CD4-positive, alpha-beta T cell treated with Interleukin-6 at 100 ng/mL for 8 hours (primary cell): Measurements from ENCODE around the gene MAPK1.
A peak's percentile ranks its signal among the peaks of the same experiment; 100 is the strongest.
"Not testable (repeated sequence)": the region's sequence is repeated elsewhere in the genome, so short reads cannot be mapped to it uniquely, and the experiment has no call there.

Experiments
- DNase-seq: peaks from one replicate; pipeline ENCODE4 v3.0.0-alpha.2; 2020; ENCODE audit warnings: mixed read lengths, low spot score

Gene MAPK1

GRCh38 chr22:21790849-21791610, 76.4 kb downstream of the MAPK1 start:
- not testable (repeated sequence) for DNase-seq

- no peak for DNase-seq
These were observed 77.1 kb downstream of the MAPK1 start for GRCh38 chr22:21790359-21790758.

GRCh38 chr22:21787565-21787964, 79.9 kb downstream of the MAPK1 start:
- DNase-seq, result not testable (repeated sequence)

- DNase-seq, result no peak
These were observed 87.2 kb downstream of the MAPK1 start for GRCh38 chr22:21780259-21780658.

GRCh38 chr22:21779444-21779843, 88.0 kb downstream of the MAPK1 start:
- DNase-seq, result no peak

GRCh38 chr22:21778705-21779363, 88.6 kb downstream of the MAPK1 start:
- DNase-seq, result no peak

- DNase-seq, result no peak
These were observed 95.8 kb downstream of the MAPK1 start for GRCh38 chr22:21771631-21771976.

- no peak for DNase-seq
These were observed 99.0 kb downstream of the MAPK1 start for GRCh38 chr22:21768435-21768834.

- peak; percentile 61 for DNase-seq
These were observed 100.6 kb downstream of the MAPK1 start for GRCh38 chr22:21766691-21767462.

- no peak for DNase-seq
These were observed 101.4 kb downstream of the MAPK1 start for GRCh38 chr22:21765909-21766529.

GRCh38 chr22:21764038-21764804, 103.2 kb downstream of the MAPK1 start:
- no peak for DNase-seq

GRCh38 chr22:21762712-21763581, 104.5 kb downstream of the MAPK1 start:
- DNase-seq, result peak; percentile 10

- no peak for DNase-seq
These were observed 105.3 kb downstream of the MAPK1 start for GRCh38 chr22:21761994-21762680.

GRCh38 chr22:21761086-21761485, 106.4 kb downstream of the MAPK1 start:
- DNase-seq, result no peak

GRCh38 chr22:21760640-21761039, 106.8 kb downstream of the MAPK1 start:
- no peak for DNase-seq

- no peak for DNase-seq
These were observed 107.6 kb downstream of the MAPK1 start for GRCh38 chr22:21759646-21760376.

- no peak for DNase-seq
These were observed 108.4 kb downstream of the MAPK1 start for GRCh38 chr22:21759093-21759492.

- no peak for DNase-seq
These were observed 109.2 kb downstream of the MAPK1 start for GRCh38 chr22:21758091-21758864.

- DNase-seq, result no peak
These were observed 111.6 kb downstream of the MAPK1 start for GRCh38 chr22:21755851-21756284.
